SU-DHL-6 (cell line): Measurements from ENCODE around the gene TRIM28.

ENCODE experiments used
- H2AFZ ChIP-seq: fragments of 200-600 bp; sonication (generic); 2 replicates; pipeline ENCODE4 v1.6.1; 2014; ENCODE audit warnings: low read depth, mild to moderate bottlenecking, moderate library complexity, mixed read lengths, antibody characterized with exemption, low read length; ENCODE audit not compliant: severe bottlenecking
- H3F3A ChIP-seq: fragments of 200-600 bp; shearing (Covaris generic); 2 replicates; pipeline ENCODE4 v1.6.0; 2016; ENCODE audit warnings: antibody characterized with exemption, mild to moderate bottlenecking; ENCODE audit not compliant: insufficient read depth
- H3K27ac ChIP-seq: fragments of 200-600 bp; sonication (generic); 2 replicates; pipeline ENCODE4 v1.5.1; 2016; ENCODE audit warnings: low read depth, mild to moderate bottlenecking, low read length, moderate library complexity, mixed read lengths
- H3K27me3 ChIP-seq: fragments of 200-600 bp; sonication (generic), shearing (Covaris generic); 2 replicates; pipeline ENCODE4 v1.6.0; 2014; ENCODE audit warnings: mild to moderate bottlenecking, low read length
- H3K36me3 ChIP-seq: fragments of 200-600 bp; sonication (generic); 2 replicates; pipeline ENCODE4 v1.6.1; 2014; ENCODE audit warnings: mild to moderate bottlenecking, low read length, mixed read lengths
- H3K4me2 ChIP-seq: fragments of 300-600, 200-600 bp; shearing (Covaris generic), sonication (generic); 2 replicates; pipeline ENCODE4 v1.6.0; 2014; ENCODE audit warnings: low read length, low read depth, mild to moderate bottlenecking; ENCODE audit not compliant: poor library complexity, severe bottlenecking
- H3K4me3 ChIP-seq: fragments of 200-600 bp; sonication (generic); 2 replicates; pipeline ENCODE4 v1.5.1; 2014; ENCODE audit warnings: antibody characterized with exemption, low read length, mild to moderate bottlenecking, mixed read lengths; ENCODE audit not compliant: insufficient read depth, poor library complexity, severe bottlenecking
- H3K79me2 ChIP-seq: fragments of 200-600 bp; sonication (generic); 2 replicates; pipeline ENCODE4 v1.6.1; 2014; ENCODE audit warnings: mild to moderate bottlenecking, low read length, moderate library complexity; ENCODE audit not compliant: insufficient read depth
- H3K9ac ChIP-seq: fragments of 200-600 bp; sonication (generic); 2 replicates; pipeline ENCODE4 v1.7.0; 2014; ENCODE audit warnings: mild to moderate bottlenecking, low read length
- H3K9me2 ChIP-seq: fragments of 200-600 bp; sonication (generic); replicated peaks from 2 replicates; pipeline ENCODE4 v1.6.1; 2014; ENCODE audit warnings: low read length; ENCODE audit not compliant: insufficient read depth
- H3K9me3 ChIP-seq: fragments of 200-600 bp; sonication (generic); 2 replicates; pipeline ENCODE4 v1.6.1; 2014; ENCODE audit warnings: low read length, mixed read lengths; ENCODE audit not compliant: insufficient read depth
- H4K20me1 ChIP-seq: fragments of 200-600 bp; sonication (generic); 2 replicates; pipeline ENCODE4 v1.6.1; 2014; ENCODE audit warnings: low read depth, mild to moderate bottlenecking, antibody characterized with exemption, low read length, moderate library complexity, mixed read lengths
- CTCF ChIP-seq: fragments of 200-600 bp; sonication (generic); IDR thresholded peaks from one replicate; pipeline ENCODE4 v1.5.1; 2017; ENCODE audit warnings: antibody characterized with exemption, mild to moderate bottlenecking, low read length, moderate library complexity; ENCODE audit not compliant: insufficient read depth, poor library complexity, severe bottlenecking
- EZH2phosphoT487 ChIP-seq: fragments of 200-600 bp; sonication (generic), shearing (Covaris generic); conservative IDR thresholded peaks from 2 replicates; pipeline ENCODE4 v1.6.1; 2018; ENCODE audit warnings: mild to moderate bottlenecking, antibody characterized with exemption, low read length, moderate library complexity, mixed read lengths

The TRIM28 gene

DNA sequence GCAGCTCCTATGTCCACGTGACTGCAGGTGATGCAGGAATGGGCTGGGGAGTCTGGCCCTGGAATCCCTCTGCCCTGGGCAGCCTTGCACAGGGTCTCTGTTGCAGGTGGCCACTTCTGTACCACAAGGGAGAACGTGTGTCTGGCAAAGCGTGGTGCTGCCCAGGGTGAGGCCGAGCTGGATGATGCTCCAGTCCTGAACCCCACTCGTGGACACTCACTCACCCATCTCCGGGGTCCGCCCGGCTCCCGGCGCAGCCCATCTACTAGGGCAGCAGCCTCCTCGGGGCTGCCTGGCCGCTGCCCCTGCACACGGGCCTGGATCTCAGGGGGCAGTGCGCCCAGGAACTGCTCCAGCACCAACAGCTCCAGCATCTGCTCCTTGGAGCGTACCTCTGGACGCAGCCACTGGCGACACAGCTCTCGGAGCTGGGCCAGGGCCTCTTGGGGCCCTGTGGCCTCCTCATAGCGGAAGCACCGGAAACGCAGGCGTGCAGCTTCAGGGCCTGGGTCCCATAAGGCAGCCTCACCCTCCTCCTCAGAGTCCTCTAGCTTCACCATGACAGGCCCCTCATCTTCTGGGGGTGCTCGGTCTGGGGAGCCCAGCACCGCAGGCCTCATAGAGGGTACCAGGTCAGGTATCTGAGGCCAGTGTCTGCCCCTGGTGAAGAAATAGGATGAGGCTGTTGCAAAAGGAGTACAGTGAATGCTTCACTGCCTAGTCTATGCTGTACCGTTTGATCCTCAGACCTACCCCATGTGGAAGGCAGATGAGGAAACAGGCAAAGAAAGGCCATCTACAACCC lies 27.1 kb downstream of the TRIM28 start:
- H3K36me3 ChIP-seq: no peaks in the 10 kb centered on the region
- H3K27ac ChIP-seq: no peak overlapping the region
- no peaks in the 10 kb centered on the region for H4K20me1 ChIP-seq
- H3K79me2 ChIP-seq: no peaks in the 10 kb centered on the region
- H3K4me2 ChIP-seq: no peak overlapping the region
- TF ChIP-seq CTCF: no peak
- H3K4me3 ChIP-seq: no peak overlapping the region
- no peaks in the 10 kb centered on the region for H3K27me3 ChIP-seq
- no peak overlapping the region for H3K9ac ChIP-seq
- H3K9me2 ChIP-seq: no peaks in the 10 kb centered on the region
- no peak overlapping the region for H2AFZ ChIP-seq
- no peaks in the 10 kb centered on the region for H3K9me3 ChIP-seq
- peaks cover 18% of the 10 kb centered on the region for H3F3A ChIP-seq

GRCh38 chr19:58571575-58571947 lies 27.7 kb downstream of the TRIM28 start:
- Histone ChIP-seq H3K9me2 (no peaks in the 10 kb centered on the region), H2AFZ (no peak overlapping the region), H3K36me3 (no peaks in the 10 kb centered on the region), H3K4me2 (no peak overlapping the region), H3K79me2 (no peaks in the 10 kb centered on the region), H4K20me1 (no peaks in the 10 kb centered on the region), H3K27ac (no peak overlapping the region), H3K27me3 (no peaks in the 10 kb centered on the region), H3K9ac (peak overlapping the region; percentile 68; the same call in 1 of the 2 replicates), H3F3A (peaks cover 18% of the 10 kb centered on the region), H3K9me3 (no peaks in the 10 kb centered on the region), H3K4me3 (no peak overlapping the region)
- TF ChIP-seq CTCF: no peak
- no peak for TF ChIP-seq EZH2phosphoT487

DNA sequence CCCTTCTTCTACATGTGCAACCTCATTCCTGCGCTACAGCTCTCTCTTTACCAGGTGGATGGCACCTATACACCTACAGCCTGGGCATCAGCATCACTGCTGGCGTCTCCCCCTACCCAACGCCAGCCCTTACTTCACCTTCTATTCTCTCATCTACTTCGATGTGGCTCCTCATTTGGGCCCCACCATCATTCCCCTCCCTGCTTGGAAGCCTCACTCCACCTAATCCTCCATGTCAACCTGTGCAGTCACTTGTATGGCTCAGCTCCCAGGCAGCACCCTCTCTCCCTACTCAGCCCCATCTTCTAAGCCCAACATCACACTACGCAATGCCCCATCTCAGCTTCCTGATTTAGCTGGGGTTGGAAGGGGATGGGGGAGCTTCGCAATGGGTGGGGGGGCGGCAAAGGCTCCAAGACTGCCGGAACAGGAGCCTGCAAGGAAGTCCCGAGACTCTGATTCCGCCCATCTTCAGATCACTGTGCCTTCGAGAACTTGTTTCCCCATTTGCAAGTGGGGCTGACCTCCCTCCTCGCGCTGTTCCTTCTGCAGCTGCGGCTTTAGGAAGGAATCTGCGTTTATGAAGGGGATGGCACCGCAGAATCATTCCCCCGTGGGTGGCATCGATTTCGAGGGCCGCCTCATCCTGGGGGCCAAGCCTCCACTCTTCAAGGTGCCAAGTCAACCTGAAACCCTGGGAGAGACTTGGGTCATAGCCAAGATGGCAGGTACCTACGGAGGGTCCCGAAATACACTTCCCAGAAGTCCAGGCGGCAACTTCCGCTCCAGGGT lies 28.4 kb downstream of the TRIM28 start:
- H3K79me2 ChIP-seq: no peaks in the 10 kb centered on the region
- no peaks in the 10 kb centered on the region for H4K20me1 ChIP-seq
- TF ChIP-seq CTCF (no peak), EZH2phosphoT487 (no peak)
- no peaks in the 10 kb centered on the region for H3K9me2 ChIP-seq
- H3K9ac ChIP-seq: peak overlapping the region; percentile 68
- no peaks in the 10 kb centered on the region for H3K27me3 ChIP-seq
- H3K27ac ChIP-seq: peak overlapping the region; percentile 81
- H3K4me2 ChIP-seq: peak overlapping the region; percentile 89
- peak overlapping the region; percentile 66 for H3K4me3 ChIP-seq
- H3F3A ChIP-seq: peaks cover 18% of the 10 kb centered on the region
- H3K9me3 ChIP-seq: no peaks in the 10 kb centered on the region
- no peak overlapping the region for H2AFZ ChIP-seq
- no peaks in the 10 kb centered on the region for H3K36me3 ChIP-seq
